Subcutaneous adipose tissue (tissue), 4 donors: ENCODE results near the gene DDN. TPM values are rescaled to one million over a fixed set of nuclear protein-coding genes. Genes with fewer than 3 reads are reported as not detected.

Experiments
- total RNA-seq, 4 donors: library from RNA; depleted of rRNA; stranded (reverse); fragments of >200 nt; gene quantifications; one replicate each; pipeline ENCODE4 v1.1.0, GENCODE V29; 2016
- TF ChIP-seq, protein P1 (sequence below): fragments of 450-650 bp; IDR thresholded peaks from one replicate; pipeline ENCODE4 v1.5.1; 2016; ENCODE audit warnings: low read depth, mild to moderate bottlenecking, control low read depth, antibody characterized with exemption, moderate library complexity

DDN gene
- total RNA-seq, 4 donors from 2014 or later, result not detected

DNA sequence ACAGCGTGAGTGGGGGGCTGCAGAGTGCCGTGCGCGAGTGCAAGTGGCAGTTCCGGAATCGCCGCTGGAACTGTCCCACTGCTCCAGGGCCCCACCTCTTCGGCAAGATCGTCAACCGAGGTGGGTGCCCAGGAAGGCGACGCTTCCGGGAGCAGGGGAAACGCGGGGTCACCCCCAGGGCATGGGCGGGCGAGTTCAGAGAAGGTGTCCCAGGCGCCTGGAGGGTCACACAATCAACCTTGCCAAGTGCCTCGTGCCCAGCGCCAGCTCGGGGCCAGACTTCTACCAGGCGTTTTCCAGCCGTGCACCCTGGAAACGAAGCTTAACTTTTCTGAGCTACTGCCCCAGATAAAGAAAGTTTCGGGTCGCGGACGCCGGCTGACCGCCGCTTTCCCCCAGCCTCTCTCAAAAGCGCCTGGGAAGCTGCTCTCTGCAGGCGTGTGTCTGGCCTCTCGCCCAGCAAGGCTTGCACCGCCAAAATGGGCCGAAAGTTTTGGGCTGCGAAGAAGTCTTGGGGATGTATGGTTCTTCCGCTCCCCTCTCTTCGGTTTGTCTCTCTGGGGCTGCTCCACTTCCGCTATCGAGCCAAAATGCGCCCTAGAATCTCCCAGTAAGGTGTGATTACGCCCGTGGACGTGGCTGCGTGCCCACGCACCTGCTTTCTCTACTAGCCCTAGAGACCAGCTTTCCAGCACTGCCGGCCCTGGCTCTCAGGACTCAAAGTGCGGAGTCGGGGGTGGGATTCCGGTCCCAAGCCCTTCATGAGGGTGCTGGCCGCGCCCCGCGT, 19.4 kb downstream of the DDN start:
- TF ChIP-seq, protein P1, sequence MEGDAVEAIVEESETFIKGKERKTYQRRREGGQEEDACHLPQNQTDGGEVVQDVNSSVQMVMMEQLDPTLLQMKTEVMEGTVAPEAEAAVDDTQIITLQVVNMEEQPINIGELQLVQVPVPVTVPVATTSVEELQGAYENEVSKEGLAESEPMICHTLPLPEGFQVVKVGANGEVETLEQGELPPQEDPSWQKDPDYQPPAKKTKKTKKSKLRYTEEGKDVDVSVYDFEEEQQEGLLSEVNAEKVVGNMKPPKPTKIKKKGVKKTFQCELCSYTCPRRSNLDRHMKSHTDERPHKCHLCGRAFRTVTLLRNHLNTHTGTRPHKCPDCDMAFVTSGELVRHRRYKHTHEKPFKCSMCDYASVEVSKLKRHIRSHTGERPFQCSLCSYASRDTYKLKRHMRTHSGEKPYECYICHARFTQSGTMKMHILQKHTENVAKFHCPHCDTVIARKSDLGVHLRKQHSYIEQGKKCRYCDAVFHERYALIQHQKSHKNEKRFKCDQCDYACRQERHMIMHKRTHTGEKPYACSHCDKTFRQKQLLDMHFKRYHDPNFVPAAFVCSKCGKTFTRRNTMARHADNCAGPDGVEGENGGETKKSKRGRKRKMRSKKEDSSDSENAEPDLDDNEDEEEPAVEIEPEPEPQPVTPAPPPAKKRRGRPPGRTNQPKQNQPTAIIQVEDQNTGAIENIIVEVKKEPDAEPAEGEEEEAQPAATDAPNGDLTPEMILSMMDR, result no peak

DNA sequence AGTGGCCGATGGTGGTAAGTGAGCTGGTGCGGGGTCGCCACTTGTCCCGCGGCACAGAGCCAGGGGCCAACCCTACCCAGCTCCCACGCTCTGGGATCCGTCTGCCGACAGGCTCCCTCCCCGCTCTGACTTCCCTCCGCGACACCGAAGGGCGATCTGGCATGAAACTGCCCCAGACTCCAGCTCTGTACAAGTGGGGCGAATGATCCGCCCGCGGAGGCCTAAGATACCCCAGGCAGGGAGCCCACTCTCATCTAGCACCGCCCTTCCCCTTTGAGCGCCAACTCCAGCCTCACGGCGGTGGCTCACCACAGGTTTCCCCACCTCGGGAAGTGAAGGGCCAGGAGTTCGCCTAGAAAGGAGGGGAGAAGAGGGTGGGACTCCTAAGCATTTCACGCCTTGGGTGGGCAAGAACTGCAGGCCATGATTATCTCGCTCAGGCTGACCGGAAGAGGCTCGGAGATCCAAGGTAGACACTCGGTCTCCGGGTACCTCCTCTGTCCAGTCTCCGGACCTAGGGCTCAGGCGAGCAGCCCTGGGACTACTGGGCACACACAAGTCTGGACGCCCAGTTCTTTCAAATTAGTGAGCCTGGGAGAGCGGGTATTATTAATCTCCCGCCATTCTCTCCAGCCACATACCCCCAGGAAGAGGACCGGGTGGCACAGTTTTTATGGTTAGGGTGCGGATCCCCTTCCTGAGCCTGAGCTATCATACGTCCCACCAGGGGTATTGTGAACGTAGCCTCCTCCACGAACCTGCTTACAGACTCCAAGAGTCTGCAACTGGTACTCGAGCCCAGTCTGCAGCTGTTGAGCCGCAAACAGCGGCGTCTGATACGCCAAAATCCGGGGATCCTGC, 20.2 kb downstream of the DDN start:
- TF ChIP-seq, protein P1, result no peak

DNA sequence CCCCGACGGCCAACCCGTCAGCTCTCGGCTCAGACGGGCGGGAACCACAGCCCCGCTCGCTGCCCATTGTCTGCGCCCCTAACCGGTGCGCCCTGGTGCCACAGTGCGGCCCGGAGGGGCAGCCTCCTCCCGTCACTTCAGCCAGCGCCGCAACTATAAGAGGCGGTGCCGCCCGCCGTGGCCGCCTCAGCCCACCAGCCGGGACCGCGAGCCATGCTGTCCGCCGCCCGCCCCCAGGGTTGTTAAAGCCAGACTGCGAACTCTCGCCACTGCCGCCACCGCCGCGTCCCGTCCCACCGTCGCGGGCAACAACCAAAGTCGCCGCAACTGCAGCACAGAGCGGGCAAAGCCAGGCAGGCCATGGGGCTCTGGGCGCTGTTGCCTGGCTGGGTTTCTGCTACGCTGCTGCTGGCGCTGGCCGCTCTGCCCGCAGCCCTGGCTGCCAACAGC, 20.9 kb downstream of the DDN start, which contains the start of gene WNT1:
Gene WNT1 (plus strand): TSS at position 32 of the 450 bp plus-strand sequence. CDS start 329 bp downstream, at position 361.
- TF ChIP-seq, protein P1, result no peak

DNA sequence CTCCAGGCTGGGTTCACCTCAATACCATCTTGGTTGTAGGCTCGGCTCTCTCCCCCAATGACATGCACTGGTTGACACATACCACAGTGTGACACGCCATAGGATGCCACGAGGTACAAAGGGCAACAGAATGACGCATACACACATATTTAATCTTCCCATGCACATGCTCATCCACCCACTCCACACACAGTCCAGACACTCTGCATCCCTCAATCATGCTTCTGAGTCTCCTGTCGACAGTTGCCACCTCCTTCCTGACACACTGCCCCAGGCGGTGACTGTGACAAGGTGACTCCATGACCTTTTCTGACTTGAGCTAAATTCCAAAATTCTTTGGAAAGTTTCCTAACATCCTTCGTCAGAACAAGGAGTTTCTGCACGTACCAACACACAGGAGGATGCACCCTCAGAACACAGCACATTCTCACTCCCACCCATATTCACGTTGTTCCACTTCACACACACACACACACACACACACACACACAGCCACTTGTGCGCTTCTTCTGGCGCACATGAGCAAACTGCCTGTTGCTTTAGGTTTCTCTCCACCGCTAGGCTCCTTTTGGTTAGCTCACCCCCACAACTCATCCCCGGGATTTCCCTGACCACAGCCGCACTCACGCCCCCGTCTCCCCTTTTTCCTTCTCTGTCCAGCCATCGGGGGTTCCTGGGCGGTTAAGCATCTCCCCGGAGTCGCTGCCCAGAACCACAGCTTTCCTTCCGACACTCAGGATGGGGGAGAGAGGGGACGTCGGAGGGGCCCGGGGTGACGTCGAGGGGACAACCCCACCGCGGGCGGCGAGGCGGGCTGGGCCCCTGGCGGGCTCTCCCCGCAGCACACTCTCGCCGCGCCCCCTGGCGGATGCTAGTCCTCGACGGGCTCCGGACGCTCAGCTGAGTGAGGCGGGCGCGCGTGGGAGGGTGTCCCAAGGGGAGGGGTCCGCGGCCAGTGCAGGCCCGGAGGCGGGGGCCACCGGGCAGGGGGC, 21.6 kb downstream of the DDN start:
- TF ChIP-seq, protein P1, result no peak

DNA sequence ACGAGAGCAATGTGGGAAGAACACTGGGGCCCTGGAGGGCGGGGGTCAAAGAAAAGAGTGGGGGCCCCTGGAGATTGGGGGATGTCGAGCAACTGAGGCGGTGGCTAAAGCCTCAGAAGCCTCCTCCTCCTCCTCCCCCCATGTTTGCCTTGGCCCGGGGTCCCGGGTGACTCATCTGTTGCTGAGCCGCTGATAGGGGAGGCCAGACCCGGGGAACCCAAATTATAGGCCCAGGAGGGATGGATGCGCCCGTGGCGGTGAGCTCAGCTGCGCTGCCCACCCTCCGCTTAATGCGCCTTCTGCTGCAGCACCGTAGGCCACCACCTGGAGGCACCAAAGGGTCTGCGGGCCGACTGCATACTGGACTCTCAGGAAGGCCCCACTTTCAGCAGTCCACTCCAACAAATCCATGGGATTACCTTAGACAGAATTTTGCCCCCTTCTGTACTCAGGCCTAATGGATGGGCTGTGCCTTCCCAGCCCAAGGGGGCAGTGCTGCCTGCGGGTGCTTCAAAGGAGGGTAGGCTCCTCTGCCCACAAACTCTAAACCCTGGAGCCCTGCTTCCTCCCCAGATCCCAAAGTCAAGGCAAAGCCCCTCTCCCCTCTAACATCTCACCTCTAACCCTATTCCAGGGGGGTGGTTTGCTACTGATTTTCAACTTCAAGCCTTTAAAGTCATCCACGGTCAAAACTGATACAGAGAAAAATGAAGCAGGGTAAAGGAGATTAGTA, 25.1 kb downstream of the DDN start:
- TF ChIP-seq, protein P1, result no peak

DNA sequence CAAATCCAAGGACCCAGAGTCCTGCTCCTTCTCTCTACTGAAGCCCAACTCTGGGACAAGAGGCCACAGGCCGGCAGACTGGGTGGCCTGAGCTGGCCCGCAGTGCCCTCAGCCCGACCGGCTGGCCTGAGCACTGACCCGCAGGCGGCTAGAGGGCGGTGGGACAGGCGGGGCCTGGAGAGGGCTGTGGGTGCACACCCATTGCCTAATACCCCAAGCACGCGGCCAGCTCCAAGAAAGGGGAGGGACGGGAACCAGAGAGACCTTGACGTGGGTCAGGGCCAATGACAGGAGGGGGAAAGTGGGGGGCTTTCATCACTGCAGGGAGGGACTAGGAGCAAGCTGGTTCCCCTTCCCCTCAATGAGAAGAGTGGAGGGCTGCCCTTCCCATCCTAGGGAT, 25.6 kb downstream of the DDN start:
- TF ChIP-seq, protein P1, result no peak
